ENCODE measurements around the gene CORO2B. TPM values are rescaled to one million over a fixed set of nuclear protein-coding genes. Genes with fewer than 3 reads are reported as not detected.

Gene CORO2B
- total RNA-seq, 6 experiments from 2014 or later = 9.3 to 11.0 (median 9.9) TPM

DNA sequence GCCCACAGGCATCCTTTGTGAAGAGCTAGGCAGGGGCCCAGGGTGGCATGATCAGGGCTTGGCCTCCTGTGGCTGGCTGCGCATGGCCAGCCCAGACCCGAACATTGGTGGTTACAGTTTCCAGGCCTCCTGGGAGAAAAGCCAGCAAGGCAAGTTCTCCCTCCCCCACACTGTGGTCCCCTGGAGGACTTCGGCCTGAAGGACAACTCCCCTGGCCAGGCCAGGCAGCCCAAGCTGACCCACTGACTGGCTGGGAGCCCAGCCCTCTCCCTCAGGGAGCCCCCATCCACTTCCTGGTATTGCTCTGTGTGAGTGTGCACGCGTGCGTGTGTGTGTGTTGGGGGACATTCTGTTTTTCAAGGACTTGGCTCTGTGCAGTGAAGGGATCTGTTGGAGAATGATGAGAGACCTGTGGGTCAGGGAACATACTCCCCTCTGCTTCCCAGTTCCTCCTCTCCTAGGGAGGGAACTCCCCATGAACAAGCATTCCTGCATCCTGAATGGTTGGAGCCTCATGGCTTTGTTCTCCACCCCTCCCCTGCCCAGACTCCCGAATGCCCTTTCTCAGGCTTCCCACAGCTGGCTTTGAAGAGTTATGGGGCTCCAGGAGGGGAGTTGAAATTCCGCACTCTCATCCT, 29.5 kb downstream of the CORO2B start:
- H3K4me3 Mint-ChIP-seq = no peak overlapping the region
- no peak overlapping the region for H3K27ac Mint-ChIP-seq
- DNase-seq = no peak
- no peaks in the 10 kb centered on the region; the same call in 1 of the 2 replicates for H3K9me3 Mint-ChIP-seq
- H3K36me3 Mint-ChIP-seq (ENCODE audit: low read depth) = peaks cover 5% of the 10 kb centered on the region
- no peaks in the 10 kb centered on the region; the same call in 1 of the 2 replicates for H3K27me3 Mint-ChIP-seq (ENCODE audit: insufficient read depth)
- no peak for TF ChIP-seq CTCF (IDR thresholded peaks at IDR 0.05)
- peaks cover 38% of the 10 kb centered on the region for H3K4me1 Mint-ChIP-seq (ENCODE audit: low read depth)

- no peaks in the 10 kb centered on the region; the same call in 1 of the 2 replicates for H3K9me3 Mint-ChIP-seq
- H3K36me3 Mint-ChIP-seq (ENCODE audit: low read depth) = peaks cover 5% of the 10 kb centered on the region
- no peak for TF ChIP-seq CTCF (IDR thresholded peaks at IDR 0.05)
- H3K4me1 Mint-ChIP-seq (ENCODE audit: low read depth) = peaks cover 38% of the 10 kb centered on the region
- no peaks in the 10 kb centered on the region; the same call in 1 of the 2 replicates for H3K27me3 Mint-ChIP-seq (ENCODE audit: insufficient read depth)
- H3K4me3 Mint-ChIP-seq = no peak overlapping the region
- no peak for DNase-seq
- no peak overlapping the region for H3K27ac Mint-ChIP-seq
Measured at GRCh38 chr15:68608844-68609232, 30.0 kb downstream of the CORO2B start.

- DNase-seq = no peak
- no peak for TF ChIP-seq CTCF (IDR thresholded peaks at IDR 0.05)
- Mint-ChIP-seq H3K9me3 (no peaks in the 10 kb centered on the region; the same call in 1 of the 2 replicates), H3K27me3 (ENCODE audit: insufficient read depth) (no peaks in the 10 kb centered on the region; the same call in 1 of the 2 replicates), H3K4me1 (ENCODE audit: low read depth) (peaks cover 36% of the 10 kb centered on the region), H3K36me3 (ENCODE audit: low read depth) (peaks cover 5% of the 10 kb centered on the region), H3K4me3 (no peak overlapping the region), H3K27ac (no peak overlapping the region)
Measured at GRCh38 chr15:68609629-68610028, 30.8 kb downstream of the CORO2B start.

GRCh38 chr15:68610825-68611224, 32.0 kb downstream of the CORO2B start:
- H3K27ac Mint-ChIP-seq = no peak overlapping the region

DNA sequence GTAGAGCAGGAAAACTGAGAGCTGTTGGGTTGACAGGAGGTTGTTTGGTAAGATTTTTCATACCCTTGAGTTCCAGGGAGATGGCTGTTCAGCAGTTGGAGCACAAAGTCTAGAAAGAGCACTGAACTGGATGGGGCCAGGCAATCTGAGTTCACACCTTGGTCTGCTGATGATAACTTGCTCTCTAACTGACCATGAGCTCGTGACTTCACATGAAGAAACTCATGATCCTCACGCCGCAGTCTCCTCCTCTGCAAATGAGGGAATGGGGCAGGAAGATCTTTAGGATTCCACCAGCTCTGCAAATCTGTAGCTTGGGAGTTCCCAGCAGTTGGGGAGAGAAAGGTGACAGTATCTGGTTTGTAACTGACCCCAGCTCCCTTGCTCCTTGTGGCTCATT, 33.7 kb downstream of the CORO2B start:
- H3K27ac Mint-ChIP-seq = no peak overlapping the region
- TF ChIP-seq CTCF (IDR thresholded peaks at IDR 0.05) = no peak
- H3K27me3 Mint-ChIP-seq (ENCODE audit: insufficient read depth) = no peaks in the 10 kb centered on the region; the same call in 1 of the 2 replicates
- DNase-seq = no peak
- no peaks in the 10 kb centered on the region for H3K9me3 Mint-ChIP-seq
- peaks cover 40% of the 10 kb centered on the region for H3K4me1 Mint-ChIP-seq (ENCODE audit: low read depth)
- no peak overlapping the region for H3K4me3 Mint-ChIP-seq
- H3K36me3 Mint-ChIP-seq (ENCODE audit: low read depth) = no peaks in the 10 kb centered on the region

More at GRCh38 chr15:68610825-68611224, 32.0 kb downstream of the CORO2B start:
- TF ChIP-seq CTCF (IDR thresholded peaks at IDR 0.05) = no peak
- Mint-ChIP-seq H3K36me3 (ENCODE audit: low read depth) (peaks cover 5% of the 10 kb centered on the region), H3K27me3 (ENCODE audit: insufficient read depth) (no peaks in the 10 kb centered on the region; the same call in 1 of the 2 replicates), H3K4me1 (ENCODE audit: low read depth) (peaks cover 36% of the 10 kb centered on the region), H3K9me3 (no peaks in the 10 kb centered on the region), H3K4me3 (no peak overlapping the region)
- no peak for DNase-seq
